ENCODE data around the gene ANKRD13D. TPM values are rescaled to one million over a fixed set of nuclear protein-coding genes. Genes with fewer than 3 reads are reported as not detected.
A peak's percentile ranks its signal among the peaks of the same experiment; 100 is the strongest.

ANKRD13D gene
- polyA plus RNA-seq, 1 experiment, result 14.4 TPM

- H3K27me3 ChIP-seq (ENCODE audit: control insufficient read depth, insufficient read depth, low read length), result no peaks in the 10 kb centered on the region
- ChIA-PET CTCF (interaction anchor here (0.6 to 1.1 kb wide), 2 partner anchors 25 to 91 kb away, joined by 3 to 4 read pairs; no protein-coding TSS in a partner anchor), POLR2A (interaction anchor here (0.7 kb wide), 1 partner anchor 259 kb away, joined by 7 read pairs; no protein-coding TSS in a partner anchor)
- peak overlapping the region; percentile 52 for H3K27ac ChIP-seq (ENCODE audit: low read depth, low read length)
- peaks cover 8% of the 10 kb centered on the region for H3K9me3 ChIP-seq (ENCODE audit: control insufficient read depth, insufficient read depth, low read length)
- H3K4me3 ChIP-seq (ENCODE audit: low read depth, low read length), result no peak overlapping the region
- no peak for DNase-seq (ENCODE audit: low read depth, low spot score)
- no peak for TF ChIP-seq CTCF (IDR thresholded peaks at IDR 0.05; ENCODE audit: low read depth, low read length)
Observed at GRCh38 chr11:67291481-67292381, 2.6 kb downstream of the ANKRD13D start.

DNA sequence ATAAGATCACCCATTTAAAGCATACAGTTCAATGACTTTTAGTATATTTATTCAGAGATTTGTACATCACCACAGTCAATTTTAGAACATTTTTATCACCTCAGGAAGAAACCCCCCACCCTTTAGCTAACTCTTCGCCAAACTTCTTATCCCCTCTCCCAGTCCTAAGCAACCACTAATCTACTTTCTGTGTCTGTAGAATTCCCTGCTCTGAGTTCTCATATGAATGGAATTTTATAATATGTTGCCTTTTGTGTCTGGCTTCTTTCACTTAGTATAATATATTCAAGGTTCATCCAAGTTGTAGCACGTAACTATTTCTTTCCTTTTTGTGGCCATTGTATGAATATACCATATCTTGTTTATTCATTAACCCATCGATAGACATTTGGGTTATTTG lies 3.6 kb downstream of the ANKRD13D start:
- no peaks in the 10 kb centered on the region for H3K27me3 ChIP-seq (ENCODE audit: control insufficient read depth, insufficient read depth, low read length)
- ChIA-PET POLR2A (interaction anchor here (0.7 to 0.9 kb wide), 2 partner anchors 10 to 14 kb away, joined by 3 to 4 read pairs; partner anchors contain the start of gene SSH3), CTCF (interaction anchor here (0.6 to 1.2 kb wide), 2 partner anchors 59 to 452 kb away, joined by 3 to 4 read pairs; no protein-coding TSS in a partner anchor)
- peaks cover 8% of the 10 kb centered on the region for H3K9me3 ChIP-seq (ENCODE audit: control insufficient read depth, insufficient read depth, low read length)
- no peak overlapping the region for H3K4me3 ChIP-seq (ENCODE audit: low read depth, low read length)
- no peak for DNase-seq (ENCODE audit: low read depth, low spot score)
- no peak overlapping the region for H3K27ac ChIP-seq (ENCODE audit: low read depth, low read length)
- TF ChIP-seq CTCF (IDR thresholded peaks at IDR 0.05; ENCODE audit: low read depth, low read length), result no peak

DNA sequence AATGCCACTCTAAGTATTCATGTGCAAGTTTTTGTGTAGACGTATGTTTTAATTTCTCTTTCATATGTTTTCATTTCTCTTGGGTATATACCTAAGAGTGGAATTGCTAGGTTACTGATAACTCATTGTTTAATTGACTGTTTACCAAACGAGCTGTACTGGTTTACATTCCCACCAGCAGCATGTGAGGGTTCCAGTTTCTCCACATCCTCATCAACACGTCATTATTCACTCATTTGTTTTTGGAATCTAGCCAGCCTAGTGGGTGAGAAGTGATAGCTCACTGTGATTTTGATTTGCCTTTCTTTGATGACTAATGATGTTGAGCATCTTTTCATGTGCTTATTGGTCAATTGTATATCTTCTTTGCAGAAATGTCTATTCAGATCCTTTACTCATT lies 4.0 kb downstream of the ANKRD13D start:
- no peak overlapping the region for H3K4me3 ChIP-seq (ENCODE audit: low read depth, low read length)
- peaks cover 8% of the 10 kb centered on the region for H3K9me3 ChIP-seq (ENCODE audit: control insufficient read depth, insufficient read depth, low read length)
- ChIA-PET CTCF (interaction anchor here (0.6 to 1.2 kb wide), 3 partner anchors 24 to 452 kb away, joined by 3 to 4 read pairs (median 3); no protein-coding TSS in a partner anchor), POLR2A (interaction anchor here (0.7 to 0.9 kb wide), 2 partner anchors 10 to 15 kb away, joined by 3 to 4 read pairs; partner anchors contain the start of gene SSH3)
- TF ChIP-seq CTCF (IDR thresholded peaks at IDR 0.05; ENCODE audit: low read depth, low read length), result no peak
- DNase-seq (ENCODE audit: low read depth, low spot score), result no peak
- no peak overlapping the region for H3K27ac ChIP-seq (ENCODE audit: low read depth, low read length)
- H3K27me3 ChIP-seq (ENCODE audit: control insufficient read depth, insufficient read depth, low read length), result no peaks in the 10 kb centered on the region

- no peak for DNase-seq (ENCODE audit: low read depth, low spot score)
- Histone ChIP-seq H3K4me3 (ENCODE audit: low read depth, low read length) (no peak overlapping the region), H3K27ac (ENCODE audit: low read depth, low read length) (no peak overlapping the region), H3K27me3 (ENCODE audit: control insufficient read depth, insufficient read depth, low read length) (no peaks in the 10 kb centered on the region), H3K9me3 (ENCODE audit: control insufficient read depth, insufficient read depth, low read length) (peaks cover 8% of the 10 kb centered on the region)
- ChIA-PET POLR2A (no interaction called here), CTCF (no interaction called here)
- TF ChIP-seq CTCF (IDR thresholded peaks at IDR 0.05; ENCODE audit: low read depth, low read length), result no peak
Observed at GRCh38 chr11:67295846-67296245, 6.7 kb downstream of the ANKRD13D start.

- POLR2A ChIA-PET, result no interaction called here
- CTCF ChIA-PET, result interaction anchor here (0.7 to 1.1 kb wide), 3 partner anchors 10 to 37 kb away, joined by 3 to 4 read pairs (median 3); partner anchors contain the start of gene ANKRD13D
- no peak for DNase-seq (ENCODE audit: low read depth, low spot score)
- Histone ChIP-seq H3K9me3 (ENCODE audit: control insufficient read depth, insufficient read depth, low read length) (peaks cover 8% of the 10 kb centered on the region), H3K27ac (ENCODE audit: low read depth, low read length) (no peak overlapping the region), H3K4me3 (ENCODE audit: low read depth, low read length) (no peak overlapping the region), H3K27me3 (ENCODE audit: control insufficient read depth, insufficient read depth, low read length) (no peaks in the 10 kb centered on the region)
- no peak for TF ChIP-seq CTCF (IDR thresholded peaks at IDR 0.05; ENCODE audit: low read depth, low read length)
Observed at GRCh38 chr11:67298786-67299185, 9.7 kb downstream of the ANKRD13D start.

Measured in AG04450 (cell line).